HG03354 (cell line): ENCODE results near the gene MZF1.
"Not testable (repeated sequence)": the region's sequence is repeated elsewhere in the genome, so short reads cannot be mapped to it uniquely, and the experiment has no call there.

Experiments used
- ATAC-seq: cut with Tn5 transposase; IDR thresholded peaks from one replicate; pipeline ENCODE4 v1.9.1; 2021; ENCODE audit warnings: mild to moderate bottlenecking; ENCODE audit not compliant: unreplicated experiment, poor library complexity, severe bottlenecking

MZF1 gene

GRCh38 chr19:58572818-58573657 is at the start of gene MZF1:
TSS of gene MZF1 (minus strand) at chr19:58573335. CDS start at chr19:58571389, 1,946 bp downstream.
- ATAC-seq = peak; percentile 63

GRCh38 chr19:58607213-58607612 is 34.1 kb upstream of the MZF1 start:
- not testable (repeated sequence) for ATAC-seq

GRCh38 chr19:58606251-58606896 is 33.2 kb upstream of the MZF1 start:
- ATAC-seq = not testable (repeated sequence)

- ATAC-seq = no peak
Measured at GRCh38 chr19:58586133-58586765, 13.1 kb upstream of the MZF1 start.

GRCh38 chr19:58585442-58586132 is 12.5 kb upstream of the MZF1 start:
- ATAC-seq = no peak

- ATAC-seq = no peak
Measured at GRCh38 chr19:58584498-58585441, 11.6 kb upstream of the MZF1 start.

GRCh38 chr19:58582985-58583384 is 9.8 kb upstream of the MZF1 start:
- no peak for ATAC-seq

GRCh38 chr19:58581227-58582141 is 8.3 kb upstream of the MZF1 start:
- ATAC-seq = peak; percentile 77

- ATAC-seq = no peak
Measured at GRCh38 chr19:58579473-58580142, 6.5 kb upstream of the MZF1 start.

- ATAC-seq = no peak
Measured at GRCh38 chr19:58578012-58578925, 5.1 kb upstream of the MZF1 start.

- ATAC-seq = not testable (repeated sequence)
Measured at GRCh38 chr19:58577581-58577980, 4.4 kb upstream of the MZF1 start.

- ATAC-seq = peak; percentile 48
Measured at GRCh38 chr19:58575183-58576041, 2.3 kb upstream of the MZF1 start.

- no peak for ATAC-seq
Measured at GRCh38 chr19:58573658-58574164, 576 bp upstream of the MZF1 start.

- ATAC-seq = no peak
Measured at GRCh38 chr19:58572026-58572817, 913 bp downstream of the MZF1 start.

GRCh38 chr19:58571575-58571947 is 1.6 kb downstream of the MZF1 start:
- no peak for ATAC-seq
